Kidney (tissue), 14 donors: Measurements from ENCODE around the gene LLGL2. TPM values are rescaled to one million over a fixed set of nuclear protein-coding genes. Genes with fewer than 3 reads are reported as not detected.

Source experiments
- DNase-seq, 5 donors: peaks; one replicate each; pipeline ENCODE4 v3.0.0-alpha.2; 2013 to 2020
- FAIRE-seq: peaks from 2 replicates; lab custom pipeline; 2012; peaks lifted over from hg19 to GRCh38; lab: Jason Lieb, UNC
- H3K27ac ChIP-seq, 2 donors: one replicate each; pipeline ENCODE4 v1.7.0; 2013; ENCODE audit warnings: low read depth in 2 of 2, low read length in 2 of 2, inconsistent platforms in 1 of 2
- H3K27me3 ChIP-seq: one replicate; pipeline ENCODE4 v1.7.1; 2013; ENCODE audit warnings: low read length, inconsistent platforms; ENCODE audit not compliant: control insufficient read depth, insufficient read depth
- H3K36me3 ChIP-seq, 3 donors: one replicate each; pipeline versions ENCODE4 v1.7.0 to v1.7.1; 2013; ENCODE audit warnings: low read length in 3 of 3, control low read depth in 1 of 3, inconsistent platforms in 1 of 3; ENCODE audit not compliant: insufficient read depth in 3 of 3, control insufficient read depth in 2 of 3
- H3K4me1 ChIP-seq, 3 donors: one replicate each; pipeline versions ENCODE4 v1.7.0 to v1.7.1; 2013; ENCODE audit warnings: low read length in 3 of 3, inconsistent platforms in 1 of 3, low read depth in 1 of 3; ENCODE audit not compliant: control insufficient read depth in 2 of 3, insufficient read depth in 2 of 3
- H3K4me3 ChIP-seq, 3 donors: one replicate each; pipeline versions ENCODE4 v1.7.0 to v1.8.1; 2013; ENCODE audit warnings: low read length in 3 of 3, control low read depth in 1 of 3, inconsistent platforms in 1 of 3
- H3K9ac ChIP-seq, 3 donors: one replicate each; pipeline versions ENCODE4 v1.7.0 to v1.7.1; 2013; ENCODE audit warnings: low read length in 3 of 3, control low read depth in 1 of 3, inconsistent platforms in 1 of 3
- H3K9me3 ChIP-seq, 3 donors: one replicate each; pipeline versions ENCODE4 v1.7.0 to v1.7.1; 2013; ENCODE audit warnings: low read length in 3 of 3, control low read depth in 1 of 3, inconsistent platforms in 1 of 3; ENCODE audit not compliant: control insufficient read depth in 2 of 3, insufficient read depth in 1 of 3
- CTCF ChIP-seq: IDR thresholded peaks from 3 replicates; pipeline ENCODE4 v1.5.1; 2012; ENCODE audit warnings: mild to moderate bottlenecking, moderate library complexity, borderline replicate concordance; ENCODE audit not compliant: insufficient read depth; ENCODE audit errors: extremely low read depth
- intact Hi-C: fragments of 100-400 bp; cut with DNase I; formaldehyde crosslinking; loops from one replicate; pipeline ENCODE4 v1.11.1; 2022
- polyA plus RNA-seq: library from polyadenylated mRNA; stranded (reverse); fragments of 350-450 nt; fragmentation: Illumina TruSeq; extraction: RNeasy Lipid Tissue Mini Kit (QIAGEN cat#74804); gene quantifications from one replicate; pipeline ENCODE4 v1.2.3, GENCODE V29; 2014; ENCODE audit warnings: low read depth, low replicate concordance; ENCODE audit not compliant: insufficient read depth
- total RNA-seq: library from RNA; stranded (reverse); fragmentation: NEBNext Ultra II Directional; extraction: Animal tissue kit (Norgen Biotek cat#: 25700); gene quantifications from one replicate; pipeline ENCODE4 v1.2.1, GENCODE V29; 2021
- donor health status: control.
- donor health status: control.
- donor health status: control.
- donor health status: control.
- donor health status: control.
- donor health status: DM: yes; HTN: yes; CAD: no.
- donor health status: Normal renal cell carcinoma (clear cell type).

The LLGL2 gene
- total and polyA plus RNA-seq, 2 donors from 2014 or later, result 181 to 262 TPM

DNA sequence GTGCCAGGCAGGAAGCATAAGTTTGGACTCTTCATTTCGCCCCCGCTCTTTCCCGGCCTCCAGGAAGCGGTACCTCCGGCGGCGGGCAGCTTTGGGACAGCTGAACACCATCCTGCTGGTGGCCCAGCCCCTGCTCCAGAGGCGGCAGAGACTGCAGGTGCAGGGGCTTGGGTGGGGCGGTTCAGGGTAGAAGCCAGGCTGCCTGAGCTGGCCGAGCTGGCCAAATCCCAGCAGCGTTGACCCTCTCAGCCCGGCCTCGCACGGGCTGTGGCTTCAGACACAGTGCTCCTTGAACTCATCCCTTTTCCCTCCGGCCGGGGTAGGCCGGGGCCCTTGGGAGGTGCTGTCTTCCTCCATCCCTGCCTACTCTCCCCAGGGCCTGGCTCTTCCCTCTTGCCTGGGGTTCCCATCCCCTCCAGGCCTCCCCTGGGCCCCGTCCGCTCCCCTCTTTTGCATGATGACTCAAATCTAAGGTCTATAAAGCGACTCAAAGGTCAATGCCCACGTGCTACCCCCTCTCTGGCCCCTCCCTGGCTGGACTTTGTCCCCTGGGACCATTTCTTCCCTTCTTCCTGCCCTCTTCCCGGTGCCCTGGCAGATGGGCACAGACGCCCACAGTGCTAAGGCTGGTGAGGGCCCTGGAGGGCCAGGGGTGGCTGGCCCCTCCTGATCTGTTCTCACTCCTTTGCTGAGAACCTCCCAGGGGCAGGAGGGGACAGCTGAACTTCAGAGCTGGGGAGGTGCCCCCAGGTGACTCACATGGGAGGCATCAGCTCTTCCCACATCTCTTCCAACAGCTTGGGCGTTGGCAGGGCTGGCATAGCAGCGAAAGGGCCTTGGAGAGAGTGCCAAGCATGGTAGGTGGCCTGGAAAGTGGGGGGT, 84.8 kb downstream of the LLGL2 start:
- Histone ChIP-seq H3K4me1 (peaks cover 0 to 2% (median 0%) of the 10 kb centered on the region in 3 donors), H3K4me3 (peak overlapping the region in 2 of 3 donors; percentile 58 to 68), H3K27me3 (no peaks in the 10 kb centered on the region), H3K36me3 (peaks cover 0 to 4% (median 2%) of the 10 kb centered on the region in 3 donors), H3K27ac (peak overlapping the region; percentile 36 to 41), H3K9me3 (no peaks in the 10 kb centered on the region), H3K9ac (no peak overlapping the region)
- TF ChIP-seq CTCF, result no peak
- intact Hi-C loops, result no loop called here
- FAIRE-seq (no peak), DNase-seq (peak in 2 of 5 donors; percentile 28 to 67)

GRCh38 chr17:75611851-75612429, 86.4 kb downstream of the LLGL2 start:
- Histone ChIP-seq H3K36me3 (peaks cover 0 to 11% (median 2%) of the 10 kb centered on the region in 3 donors), H3K9ac (no peak overlapping the region), H3K4me1 (peaks cover 0 to 2% (median 0%) of the 10 kb centered on the region in 3 donors), H3K27me3 (no peaks in the 10 kb centered on the region), H3K4me3 (peak overlapping the region in 1 of 3 donors; percentile 68), H3K27ac (no peak overlapping the region), H3K9me3 (no peaks in the 10 kb centered on the region)
- no peak for FAIRE-seq
- TF ChIP-seq CTCF, result no peak
- intact Hi-C loops, result no loop called here
- no peak for DNase-seq

DNA sequence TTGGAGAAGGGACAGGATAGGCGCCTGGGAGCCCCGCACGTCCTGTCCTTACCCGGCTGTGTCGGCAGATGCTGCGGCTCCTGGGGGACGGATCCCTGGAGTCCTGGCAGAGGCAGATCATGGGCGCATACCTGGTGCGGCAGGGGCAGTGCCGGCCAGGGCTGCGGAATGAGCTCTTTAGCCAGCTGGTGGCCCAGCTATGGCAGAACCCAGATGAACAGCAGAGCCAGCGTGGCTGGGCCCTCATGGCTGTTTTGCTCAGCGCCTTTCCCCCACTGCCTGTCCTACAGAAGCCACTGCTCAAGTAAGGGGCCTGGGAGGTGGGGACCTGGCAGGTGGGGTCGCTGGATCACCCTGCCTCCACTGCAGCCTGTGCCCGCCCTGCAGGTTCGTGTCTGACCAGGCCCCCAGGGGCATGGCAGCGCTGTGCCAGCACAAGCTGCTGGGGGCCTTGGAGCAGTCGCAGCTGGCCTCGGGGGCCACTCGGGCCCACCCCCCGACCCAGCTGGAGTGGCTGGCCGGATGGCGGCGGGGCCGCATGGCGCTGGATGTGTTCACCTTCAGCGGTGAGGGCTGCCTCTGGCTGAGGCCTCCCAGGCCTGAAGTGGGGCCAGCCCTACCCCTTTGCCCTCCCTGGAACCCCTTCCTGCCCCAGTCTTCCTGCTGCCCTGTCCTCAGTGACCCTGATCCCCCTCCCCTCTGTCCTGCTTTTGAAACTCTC, 87.6 kb downstream of the LLGL2 start:
- Histone ChIP-seq H3K9ac (no peak overlapping the region), H3K36me3 (peaks cover 0 to 22% (median 4%) of the 10 kb centered on the region in 3 donors), H3K27ac (no peak overlapping the region), H3K4me1 (peaks cover 0 to 2% (median 0%) of the 10 kb centered on the region in 3 donors), H3K27me3 (no peaks in the 10 kb centered on the region), H3K9me3 (no peaks in the 10 kb centered on the region), H3K4me3 (no peak overlapping the region)
- DNase-seq (no peak), FAIRE-seq (no peak)
- no peak for TF ChIP-seq CTCF
- intact Hi-C loops, result no loop called here
